PFSK-1 (cell line): Measurements from ENCODE around the gene SEC14L1.

Experiments
- FOXP2 ChIP-seq: optimal IDR thresholded peaks from 2 replicates; pipeline ENCODE3; 2011; ENCODE audit warnings: borderline replicate concordance, control low read depth, inconsistent platforms; ENCODE audit not compliant: insufficient read depth; ENCODE audit errors: extremely low read length, extremely low read depth
- POLR2AphosphoS5 ChIP-seq: IDR thresholded peaks from 2 replicates; pipeline ENCODE4 v1.6.1; 2012; ENCODE audit warnings: low read depth, mild to moderate bottlenecking, control low read depth, low read length, moderate library complexity
- SIN3A ChIP-seq: IDR thresholded peaks from 2 replicates; pipeline ENCODE4 v1.6.1; 2012; ENCODE audit warnings: mild to moderate bottlenecking, low read length, moderate library complexity, borderline replicate concordance; ENCODE audit not compliant: insufficient read depth
- TAF1 ChIP-seq: IDR thresholded peaks from 2 replicates; pipeline ENCODE4 v1.6.1; 2012; ENCODE audit warnings: low read length, control low read depth, borderline replicate concordance; ENCODE audit not compliant: insufficient read depth
- TF ChIP-seq, protein P1 (sequence below), 2 experiments: IDR thresholded peaks; 2 replicates each; pipeline versions ENCODE4 v1.6.1 to v1.8.0; 2011 to 2012; ENCODE audit warnings: low read depth in 2 of 2, low read length in 2 of 2, control low read depth in 1 of 2, inconsistent platforms in 1 of 2, mild to moderate bottlenecking in 1 of 2, moderate library complexity in 1 of 2; ENCODE audit not compliant: insufficient read depth in 1 of 2

DNA sequence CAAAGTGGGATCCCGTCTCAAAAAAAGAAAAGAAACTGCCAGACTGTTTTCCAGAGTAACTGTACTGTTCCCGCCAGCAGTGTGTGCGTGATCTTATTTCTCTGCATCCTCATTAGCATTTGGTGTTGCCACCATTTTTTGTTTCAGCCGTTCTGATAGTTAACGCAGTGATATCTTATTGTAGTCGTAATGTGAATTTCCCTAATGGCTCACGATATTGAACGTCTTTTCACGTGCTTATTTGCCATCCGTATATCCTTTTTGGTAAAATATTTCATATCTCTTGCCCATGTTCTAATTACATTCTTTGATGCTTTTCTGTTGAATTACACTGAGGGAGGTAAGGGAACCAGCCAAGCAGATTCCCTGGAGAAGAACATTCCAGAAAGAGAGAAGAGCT is 92.4 kb downstream of the SEC14L1 start:
- TF ChIP-seq, protein P1, sequence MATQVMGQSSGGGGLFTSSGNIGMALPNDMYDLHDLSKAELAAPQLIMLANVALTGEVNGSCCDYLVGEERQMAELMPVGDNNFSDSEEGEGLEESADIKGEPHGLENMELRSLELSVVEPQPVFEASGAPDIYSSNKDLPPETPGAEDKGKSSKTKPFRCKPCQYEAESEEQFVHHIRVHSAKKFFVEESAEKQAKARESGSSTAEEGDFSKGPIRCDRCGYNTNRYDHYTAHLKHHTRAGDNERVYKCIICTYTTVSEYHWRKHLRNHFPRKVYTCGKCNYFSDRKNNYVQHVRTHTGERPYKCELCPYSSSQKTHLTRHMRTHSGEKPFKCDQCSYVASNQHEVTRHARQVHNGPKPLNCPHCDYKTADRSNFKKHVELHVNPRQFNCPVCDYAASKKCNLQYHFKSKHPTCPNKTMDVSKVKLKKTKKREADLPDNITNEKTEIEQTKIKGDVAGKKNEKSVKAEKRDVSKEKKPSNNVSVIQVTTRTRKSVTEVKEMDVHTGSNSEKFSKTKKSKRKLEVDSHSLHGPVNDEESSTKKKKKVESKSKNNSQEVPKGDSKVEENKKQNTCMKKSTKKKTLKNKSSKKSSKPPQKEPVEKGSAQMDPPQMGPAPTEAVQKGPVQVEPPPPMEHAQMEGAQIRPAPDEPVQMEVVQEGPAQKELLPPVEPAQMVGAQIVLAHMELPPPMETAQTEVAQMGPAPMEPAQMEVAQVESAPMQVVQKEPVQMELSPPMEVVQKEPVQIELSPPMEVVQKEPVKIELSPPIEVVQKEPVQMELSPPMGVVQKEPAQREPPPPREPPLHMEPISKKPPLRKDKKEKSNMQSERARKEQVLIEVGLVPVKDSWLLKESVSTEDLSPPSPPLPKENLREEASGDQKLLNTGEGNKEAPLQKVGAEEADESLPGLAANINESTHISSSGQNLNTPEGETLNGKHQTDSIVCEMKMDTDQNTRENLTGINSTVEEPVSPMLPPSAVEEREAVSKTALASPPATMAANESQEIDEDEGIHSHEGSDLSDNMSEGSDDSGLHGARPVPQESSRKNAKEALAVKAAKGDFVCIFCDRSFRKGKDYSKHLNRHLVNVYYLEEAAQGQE (IDR thresholded peaks at IDR 0.05; ENCODE audit: insufficient read depth in 1 of 2, low read depth in 2 of 2, low read length in 2 of 2) = no peak
- TF ChIP-seq TAF1 (no peak), POLR2AphosphoS5 (no peak), SIN3A (no peak), FOXP2 (no peak)
